HL-60 (cell line): ENCODE data around the gene FAM83B.

Source experiments
- CTCF ChIP-seq: IDR thresholded peaks from one replicate; pipeline ENCODE4 v1.5.1; 2011; ENCODE audit warnings: low read length, control low read depth, inconsistent platforms; ENCODE audit not compliant: insufficient read depth
- GABPA ChIP-seq: IDR thresholded peaks from 2 replicates; pipeline ENCODE4 v1.6.1; 2012; ENCODE audit warnings: low read depth
- POLR2AphosphoS5 ChIP-seq: IDR thresholded peaks from 2 replicates; pipeline ENCODE4 v1.6.1; 2012; ENCODE audit warnings: low read depth
- REST ChIP-seq: IDR thresholded peaks from 2 replicates; pipeline ENCODE4 v1.6.1; 2012; ENCODE audit warnings: low read depth; ENCODE audit not compliant: insufficient replicate concordance

GRCh38 chr6:54937371-54937770 lies 90.8 kb downstream of the FAM83B start:
- TF ChIP-seq CTCF (no peak), POLR2AphosphoS5 (no peak), GABPA (no peak), REST (no peak)
